Inflammatory macrophage (primary cell): ENCODE results near the gene PLEKHG4B.

Experiments
- DNase-seq, 2 donors: peaks; one replicate each; pipeline ENCODE4 v3.0.0-alpha.2; 2020 to 2022

Gene PLEKHG4B

GRCh38 chr5:139579-140442 is 47.8 kb downstream of the PLEKHG4B start:
- DNase-seq = no peak

- no peak for DNase-seq
These were observed 48.5 kb downstream of the PLEKHG4B start for GRCh38 chr5:140443-140829.

- no peak for DNase-seq
These were observed 49.2 kb downstream of the PLEKHG4B start for GRCh38 chr5:141211-141610.

- DNase-seq = no peak
These were observed 49.8 kb downstream of the PLEKHG4B start for GRCh38 chr5:141761-142160.

GRCh38 chr5:142246-142810 is 50.4 kb downstream of the PLEKHG4B start:
- DNase-seq = no peak

- DNase-seq = no peak
These were observed 51.1 kb downstream of the PLEKHG4B start for GRCh38 chr5:143041-143440.

- DNase-seq = no peak
These were observed 53.0 kb downstream of the PLEKHG4B start for GRCh38 chr5:144941-145340.

GRCh38 chr5:145585-146323 is 53.8 kb downstream of the PLEKHG4B start:
- no peak for DNase-seq

- no peak for DNase-seq
These were observed 55.8 kb downstream of the PLEKHG4B start for GRCh38 chr5:147751-148150.

- peak in 1 of 2 donors; percentile 9 for DNase-seq
These were observed 57.9 kb downstream of the PLEKHG4B start for GRCh38 chr5:149745-150485.

GRCh38 chr5:150746-151145 is 58.8 kb downstream of the PLEKHG4B start:
- no peak for DNase-seq

GRCh38 chr5:152077-152476 is 60.1 kb downstream of the PLEKHG4B start:
- no peak for DNase-seq

GRCh38 chr5:153256-153655 is 61.3 kb downstream of the PLEKHG4B start:
- no peak for DNase-seq

GRCh38 chr5:154236-154635 is 62.3 kb downstream of the PLEKHG4B start:
- DNase-seq = no peak

- no peak for DNase-seq
These were observed 62.9 kb downstream of the PLEKHG4B start for GRCh38 chr5:154826-155225.

GRCh38 chr5:155651-156410 is 63.9 kb downstream of the PLEKHG4B start:
- no peak for DNase-seq

- no peak for DNase-seq
These were observed 64.6 kb downstream of the PLEKHG4B start for GRCh38 chr5:156411-157072.

GRCh38 chr5:157126-157715 is 65.3 kb downstream of the PLEKHG4B start:
- DNase-seq = no peak

GRCh38 chr5:157801-158200 is 65.8 kb downstream of the PLEKHG4B start:
- no peak for DNase-seq

GRCh38 chr5:158807-159447 is 67.0 kb downstream of the PLEKHG4B start:
- no peak for DNase-seq
